ENCODE data around the gene CLNK. TPM values are rescaled to one million over a fixed set of nuclear protein-coding genes. Genes with fewer than 3 reads are reported as not detected.

Gene CLNK
- total RNA-seq, 4 donors from 2014 or later, result under 0.01 to 0.48 TPM; not detected in 2

DNA sequence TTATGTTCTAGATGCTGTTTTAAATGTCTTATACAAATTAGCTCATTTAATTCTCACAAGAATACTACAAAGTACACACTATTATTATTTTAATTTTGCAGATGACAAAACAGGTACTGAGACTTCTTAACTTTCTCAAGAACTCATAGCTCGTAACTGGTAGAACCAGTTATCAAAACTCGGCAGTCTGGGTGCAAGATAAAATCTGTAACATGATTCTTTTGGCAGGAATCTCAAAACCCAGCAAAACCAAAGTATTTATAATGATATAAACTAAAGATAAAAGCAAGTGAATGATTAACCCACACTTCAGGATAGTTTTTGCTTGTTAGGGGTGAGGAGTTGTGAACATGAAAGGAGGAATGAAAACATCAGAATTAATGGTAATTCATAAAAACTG is 27.6 kb downstream of the CLNK start:
- Histone ChIP-seq H3K27me3 (no peaks in the 10 kb centered on the region), H3K27ac (no peak overlapping the region), H3K36me3 (no peaks in the 10 kb centered on the region), H3K4me1 (peaks cover 0 to 7% (median 3%) of the 10 kb centered on the region in 4 donors), H3K9me3 (no peaks in the 10 kb centered on the region), H3K4me3 (no peak overlapping the region)
- no peak for DNase-seq
- intact Hi-C loops (cut with DNase I; ENCODE audit: low total_unique reads) (no loop called here), in situ Hi-C loops (cut with MboI; ENCODE audit: low pct_ligation_motif_present in 1 of 4, low pct_unique_long_range_greater_than_20kb in 1 of 4, low sequenced_read_pairs in 3 of 4) (no loop called here)
- TF ChIP-seq POLR2AphosphoS5 (IDR thresholded peaks at IDR 0.05) (no peak), EP300 (IDR thresholded peaks at IDR 0.05; ENCODE audit: low read depth) (no peak), CTCF (IDR thresholded peaks at IDR 0.05) (no peak)
- WGBS, 2 donors (ENCODE audit: low coverage in 1 of 2), result 33 to 49% methylated on average over 2 of the region's 2 CpGs

DNA sequence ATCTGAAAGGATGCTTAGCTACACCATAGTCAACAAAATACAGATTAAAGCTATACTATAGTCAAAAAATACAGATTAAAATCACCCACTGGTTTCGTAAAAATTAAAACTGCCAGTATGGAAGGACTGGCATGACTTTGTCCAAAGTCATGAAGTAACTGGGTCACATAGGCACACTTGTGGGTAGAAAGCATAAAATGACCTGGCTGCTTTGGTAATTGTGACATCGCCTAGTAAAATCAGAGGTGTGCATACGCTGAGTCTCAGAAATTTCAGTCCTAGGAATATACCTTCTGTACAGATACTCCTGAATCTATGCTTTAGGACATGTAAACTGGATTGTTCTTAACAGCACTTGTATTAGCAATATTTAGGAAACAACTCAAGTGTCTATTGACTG is 28.1 kb downstream of the CLNK start:
- Histone ChIP-seq H3K36me3 (no peaks in the 10 kb centered on the region), H3K4me1 (peaks cover 0 to 7% (median 3%) of the 10 kb centered on the region in 4 donors), H3K9me3 (no peaks in the 10 kb centered on the region), H3K4me3 (no peak overlapping the region), H3K27ac (no peak overlapping the region), H3K27me3 (no peaks in the 10 kb centered on the region)
- DNase-seq, result no peak
- TF ChIP-seq CTCF (IDR thresholded peaks at IDR 0.05) (no peak), POLR2AphosphoS5 (IDR thresholded peaks at IDR 0.05) (no peak), POLR2A (IDR thresholded peaks at IDR 0.05) (no peak), EP300 (IDR thresholded peaks at IDR 0.05; ENCODE audit: low read depth) (no peak)
- WGBS, 2 donors (ENCODE audit: low coverage in 1 of 2), result 68 to 72% methylated on average over 3 of the region's 3 CpGs
- intact Hi-C loops (cut with DNase I; ENCODE audit: low total_unique reads) (no loop called here), in situ Hi-C loops (cut with MboI; ENCODE audit: low pct_ligation_motif_present in 1 of 4, low pct_unique_long_range_greater_than_20kb in 1 of 4, low sequenced_read_pairs in 3 of 4) (no loop called here)

GRCh38 chr4:10655968-10656367 is 28.6 kb downstream of the CLNK start:
- peaks cover 0 to 7% (median 3%) of the 10 kb centered on the region in 4 donors for H3K4me1 ChIP-seq
- no peaks in the 10 kb centered on the region for H3K9me3 ChIP-seq
- TF ChIP-seq POLR2A (IDR thresholded peaks at IDR 0.05), result no peak
- no peak for TF ChIP-seq POLR2AphosphoS5 (IDR thresholded peaks at IDR 0.05)
- no peak for TF ChIP-seq CTCF (IDR thresholded peaks at IDR 0.05)
- TF ChIP-seq EP300 (IDR thresholded peaks at IDR 0.05; ENCODE audit: low read depth), result no peak
- in situ Hi-C loops (cut with MboI; ENCODE audit: low pct_ligation_motif_present in 1 of 4, low pct_unique_long_range_greater_than_20kb in 1 of 4, low sequenced_read_pairs in 3 of 4), result no loop called here
- no peak overlapping the region for H3K27ac ChIP-seq
- DNase-seq, result no peak
- 26 to 44% methylated on average over 4 to 6 of the region's 6 CpGs for WGBS, 2 donors (ENCODE audit: low coverage in 1 of 2)
- no peaks in the 10 kb centered on the region for H3K36me3 ChIP-seq
- H3K4me3 ChIP-seq, result no peak overlapping the region
- H3K27me3 ChIP-seq, result no peaks in the 10 kb centered on the region
- intact Hi-C loops (cut with DNase I; ENCODE audit: low total_unique reads), result no loop called here

DNA sequence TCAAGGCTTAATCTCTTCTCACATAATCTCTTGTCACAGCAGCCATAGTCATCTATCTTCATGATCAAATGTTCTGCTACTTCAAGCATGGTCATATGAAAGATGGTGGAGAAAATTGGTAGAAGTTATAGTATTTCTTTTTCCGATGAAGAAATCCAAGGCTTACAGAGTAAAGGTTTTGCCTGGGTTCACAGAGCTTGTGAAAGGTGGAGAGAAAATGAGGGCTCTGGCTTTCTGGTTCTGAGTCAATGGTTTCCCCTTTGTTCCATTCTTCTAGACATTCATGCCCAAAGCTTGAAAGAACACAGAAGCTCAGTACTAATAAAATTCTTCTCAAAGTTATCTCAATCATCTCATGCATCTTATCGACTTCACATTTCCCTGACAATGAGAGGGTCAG is 36.1 kb downstream of the CLNK start:
- 81 to 94% methylated on average over 2 of the region's 2 CpGs for WGBS, 2 donors (ENCODE audit: low coverage in 1 of 2)
- no peaks in the 10 kb centered on the region for H3K9me3 ChIP-seq
- H3K4me3 ChIP-seq, result no peak overlapping the region
- no peaks in the 10 kb centered on the region for H3K36me3 ChIP-seq
- intact Hi-C loops (cut with DNase I; ENCODE audit: low total_unique reads), result no loop called here
- in situ Hi-C loops (cut with MboI; ENCODE audit: low pct_ligation_motif_present in 1 of 4, low pct_unique_long_range_greater_than_20kb in 1 of 4, low sequenced_read_pairs in 3 of 4), result no loop called here
- H3K4me1 ChIP-seq, result no peaks in the 10 kb centered on the region
- TF ChIP-seq EP300 (IDR thresholded peaks at IDR 0.05; ENCODE audit: low read depth), result no peak
- TF ChIP-seq CTCF (IDR thresholded peaks at IDR 0.05), result no peak
- TF ChIP-seq POLR2A (IDR thresholded peaks at IDR 0.05), result no peak
- no peak for TF ChIP-seq POLR2AphosphoS5 (IDR thresholded peaks at IDR 0.05)
- no peaks in the 10 kb centered on the region for H3K27me3 ChIP-seq
- no peak overlapping the region for H3K27ac ChIP-seq
- no peak for DNase-seq

All from transverse colon (tissue), 4 donors.